GM12878 (cell line): Measurements from ENCODE around the gene DNMT1. TPM values are rescaled to one million over a fixed set of nuclear protein-coding genes. Genes with fewer than 3 reads are reported as not detected.
A peak's percentile ranks its signal among the peaks of the same experiment; 100 is the strongest.

ENCODE experiments used
- BCL11A ChIP-seq: IDR thresholded peaks from 2 replicates; pipeline ENCODE4 v1.6.1; 2011; ENCODE audit warnings: low read depth, low read length
- BHLHE40 ChIP-seq, 2 experiments: fragments of 450-650 bp in 1 of 2; IDR thresholded peaks; 2 replicates each; pipeline ENCODE4 v1.6.1; 2011 to 2017; ENCODE audit warnings: low read depth in 2 of 2, borderline replicate concordance in 1 of 2, improper control_type of control experiment in 1 of 2, low read length in 1 of 2, mild to moderate bottlenecking in 1 of 2
- CBFB ChIP-seq: IDR thresholded peaks from 2 replicates; pipeline ENCODE4 v1.6.1; 2016; ENCODE audit warnings: antibody characterized with exemption, low read depth
- CBX5 ChIP-seq: sonication (generic); IDR thresholded peaks from 2 replicates; pipeline ENCODE4 v1.6.1; 2016; ENCODE audit warnings: low read depth, moderate library complexity, mild to moderate bottlenecking, inconsistent platforms
- GATAD2B ChIP-seq: fragments of 450-650 bp; conservative IDR thresholded peaks from 2 replicates; pipeline ENCODE4 v1.6.1; 2017; ENCODE audit warnings: low read depth, mild to moderate bottlenecking, moderate library complexity
- IRF4 ChIP-seq: IDR thresholded peaks from 2 replicates; pipeline ENCODE4 v1.6.1; 2011; ENCODE audit warnings: low read depth, low read length
- MLLT1 ChIP-seq: fragments of 450-650 bp; IDR thresholded peaks from 2 replicates; pipeline ENCODE4 v1.6.1; 2016; ENCODE audit warnings: mild to moderate bottlenecking
- NFIC ChIP-seq: IDR thresholded peaks from 2 replicates; pipeline ENCODE4 v1.6.1; 2012; ENCODE audit warnings: low read depth, mild to moderate bottlenecking, inconsistent platforms, low read length, moderate library complexity
- NFYB ChIP-seq: IDR thresholded peaks from 2 replicates; pipeline ENCODE4 v1.6.1; 2011; ENCODE audit warnings: low read depth, mild to moderate bottlenecking, low read length, improper control_type of control experiment, moderate library complexity; ENCODE audit not compliant: insufficient read depth
- PKNOX1 ChIP-seq: fragments of 450-650 bp; IDR thresholded peaks from 2 replicates; pipeline ENCODE4 v1.6.1; 2016; ENCODE audit warnings: mild to moderate bottlenecking
- RBBP5 ChIP-seq: fragments of 200-600 bp; sonication (generic); conservative IDR thresholded peaks from 2 replicates; pipeline ENCODE4 v1.6.1; 2016
- SIN3A ChIP-seq: IDR thresholded peaks from 2 replicates; pipeline ENCODE4 v1.6.1; 2012; ENCODE audit warnings: low read depth, low read length, improper control_type of control experiment
- SRF ChIP-seq, 2 experiments: IDR thresholded peaks; 2 replicates each; pipeline ENCODE4 v1.6.1; 2011; ENCODE audit warnings: low read depth in 2 of 2, low read length in 2 of 2, mild to moderate bottlenecking in 1 of 2, moderate library complexity in 1 of 2
- TARDBP ChIP-seq: IDR thresholded peaks from 2 replicates; pipeline ENCODE4 v1.6.1; 2016; ENCODE audit warnings: borderline replicate concordance
- ZBTB4 ChIP-seq: fragments of 450-650 bp; formaldehyde crosslinking; IDR thresholded peaks from 2 replicates; pipeline ENCODE4 v1.4.0; 2022; ENCODE audit warnings: mild to moderate bottlenecking, moderate library complexity
- ZZZ3 ChIP-seq: IDR thresholded peaks from 2 replicates; pipeline ENCODE4 v1.6.1; 2011; ENCODE audit warnings: low read depth; ENCODE audit not compliant: control insufficient read depth, insufficient read length
- polyA plus RNA-seq, 11 experiments: library from polyadenylated mRNA; depleted of rRNA in 4 of 11; unstranded in 6 of 11; stranded (reverse) in 5 of 11; fragments of >200 nt; fragmentation: Nextera tagmentation in 4 of 11; fragmentation: Illumina TruSeq in 1 of 11; extraction: Ambion mirVana in 4 of 11; extraction: Trizol in 1 of 11; gene quantifications; 1 replicate in 1 of 11; 2 replicates in 10 of 11; pipeline versions ENCODE4 v1.2.1 to v1.2.3, GENCODE V29; 2011 to 2016; ENCODE audit warnings: inconsistent platforms in 2 of 11, missing spikeins in 2 of 11, low read depth in 1 of 11
- total RNA-seq, 4 experiments: library from RNA; depleted of rRNA in 3 of 4; stranded (reverse); fragments of >200 nt in 3 of 4; fragmentation: Illumina TruSeq in 1 of 4; extraction: Trizol in 1 of 4; gene quantifications; 2 replicates each; pipeline versions ENCODE4 v1.2.1 to v1.2.3, GENCODE V29; 2013 to 2021
- TF ChIP-seq, protein P1 (sequence below): fragments of 450-650 bp; IDR thresholded peaks from 2 replicates; pipeline ENCODE4 v1.6.1; 2018; ENCODE audit warnings: mild to moderate bottlenecking, low read depth, moderate library complexity; ENCODE audit not compliant: partially characterized antibody
- TF ChIP-seq, protein P2 (sequence below): IDR thresholded peaks from 2 replicates; pipeline ENCODE4 v1.6.1; 2011; ENCODE audit warnings: low read depth, low read length, improper control_type of control experiment, borderline replicate concordance

Gene DNMT1
- total and polyA plus RNA-seq, 10 of the 15 experiments (the other 5 are each of a cell fraction or from before 2014, with no cell fraction given) = 70.0 to 290 (median 133) TPM

DNA sequence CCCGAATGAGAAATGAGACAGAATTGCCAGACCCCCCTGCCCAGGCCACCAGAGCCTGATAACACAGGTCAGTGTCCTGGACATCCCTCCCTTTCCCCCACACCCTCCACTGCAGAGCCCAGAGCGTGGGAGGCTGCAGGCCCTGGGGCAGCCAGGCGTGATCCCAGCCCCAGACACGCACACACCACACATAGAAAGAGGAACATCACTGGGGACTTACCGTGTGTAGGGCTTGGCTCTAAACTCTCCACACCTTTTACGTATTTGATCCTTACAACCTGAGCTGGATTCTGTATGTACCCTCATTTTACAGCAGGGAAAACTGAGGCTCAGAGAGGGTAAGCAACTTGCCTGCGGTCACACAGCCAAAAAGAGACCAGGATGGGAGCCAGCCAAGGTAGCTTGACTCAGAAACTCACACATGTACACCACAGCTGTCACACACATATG, 91.9 kb downstream of the DNMT1 start (continued):
- TF ChIP-seq ZBTB4 = no peak
- no peak for TF ChIP-seq TARDBP
- TF ChIP-seq PKNOX1 = peak; percentile 52; the same call in 1 of the 2 replicates
- TF ChIP-seq, protein P1, sequence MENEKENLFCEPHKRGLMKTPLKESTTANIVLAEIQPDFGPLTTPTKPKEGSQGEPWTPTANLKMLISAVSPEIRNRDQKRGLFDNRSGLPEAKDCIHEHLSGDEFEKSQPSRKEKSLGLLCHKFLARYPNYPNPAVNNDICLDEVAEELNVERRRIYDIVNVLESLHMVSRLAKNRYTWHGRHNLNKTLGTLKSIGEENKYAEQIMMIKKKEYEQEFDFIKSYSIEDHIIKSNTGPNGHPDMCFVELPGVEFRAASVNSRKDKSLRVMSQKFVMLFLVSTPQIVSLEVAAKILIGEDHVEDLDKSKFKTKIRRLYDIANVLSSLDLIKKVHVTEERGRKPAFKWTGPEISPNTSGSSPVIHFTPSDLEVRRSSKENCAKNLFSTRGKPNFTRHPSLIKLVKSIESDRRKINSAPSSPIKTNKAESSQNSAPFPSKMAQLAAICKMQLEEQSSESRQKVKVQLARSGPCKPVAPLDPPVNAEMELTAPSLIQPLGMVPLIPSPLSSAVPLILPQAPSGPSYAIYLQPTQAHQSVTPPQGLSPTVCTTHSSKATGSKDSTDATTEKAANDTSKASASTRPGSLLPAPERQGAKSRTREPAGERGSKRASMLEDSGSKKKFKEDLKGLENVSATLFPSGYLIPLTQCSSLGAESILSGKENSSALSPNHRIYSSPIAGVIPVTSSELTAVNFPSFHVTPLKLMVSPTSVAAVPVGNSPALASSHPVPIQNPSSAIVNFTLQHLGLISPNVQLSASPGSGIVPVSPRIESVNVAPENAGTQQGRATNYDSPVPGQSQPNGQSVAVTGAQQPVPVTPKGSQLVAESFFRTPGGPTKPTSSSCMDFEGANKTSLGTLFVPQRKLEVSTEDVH = no peak
- no peak for TF ChIP-seq MLLT1
- peak; percentile 65; the same call in 1 of the 2 replicates for TF ChIP-seq BCL11A
- TF ChIP-seq, protein P2, sequence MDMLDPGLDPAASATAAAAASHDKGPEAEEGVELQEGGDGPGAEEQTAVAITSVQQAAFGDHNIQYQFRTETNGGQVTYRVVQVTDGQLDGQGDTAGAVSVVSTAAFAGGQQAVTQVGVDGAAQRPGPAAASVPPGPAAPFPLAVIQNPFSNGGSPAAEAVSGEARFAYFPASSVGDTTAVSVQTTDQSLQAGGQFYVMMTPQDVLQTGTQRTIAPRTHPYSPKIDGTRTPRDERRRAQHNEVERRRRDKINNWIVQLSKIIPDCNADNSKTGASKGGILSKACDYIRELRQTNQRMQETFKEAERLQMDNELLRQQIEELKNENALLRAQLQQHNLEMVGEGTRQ = no peak
- peak; percentile 68 to 82 for TF ChIP-seq BHLHE40 (IDR thresholded peaks at IDR 0.05; ENCODE audit: borderline replicate concordance in 1 of 2, low read depth in 2 of 2, low read length in 1 of 2)
- TF ChIP-seq RBBP5 = no peak
- TF ChIP-seq IRF4 = no peak
- TF ChIP-seq SRF (IDR thresholded peaks at IDR 0.05; ENCODE audit: low read depth in 2 of 2, low read length in 2 of 2) = 0 out of 4 replicates have a peak, but pooled peaks of 1 of the 2 experiments have one; percentile 51
- TF ChIP-seq NFYB = no peak
- no peak for TF ChIP-seq CBX5
- peak; percentile 1; the same call in 1 of the 2 replicates for TF ChIP-seq NFIC
- TF ChIP-seq ZZZ3 = no peak
- TF ChIP-seq GATAD2B = peak; percentile 86; the same call in 1 of the 2 replicates
- TF ChIP-seq CBFB = peak; percentile 70; the same call in 1 of the 2 replicates
- no peak for TF ChIP-seq SIN3A
